Tibial artery (tissue), 4 donors: ENCODE measurements around the gene MAB21L4.

Experiments
- DNase-seq, 2 donors: peaks; one replicate each; pipeline ENCODE4 v3.0.0-alpha.2; 2019
- H3K27ac ChIP-seq, 2 donors: fragments of 200-600 bp; sonication (generic) in 1 of 2; 1 replicate in 1 of 2; 2 replicates in 1 of 2; pipeline ENCODE4 v1.5.1; 2018 to 2019; ENCODE audit warnings: mild to moderate bottlenecking in 1 of 2
- H3K27me3 ChIP-seq, 2 donors: fragments of 200-600 bp; sonication (generic) in 1 of 2; one replicate each; pipeline versions ENCODE4 v1.5.1 to v1.6.0; 2016 to 2019
- H3K36me3 ChIP-seq, 3 donors: fragments of 200-600 bp; sonication (generic) in 2 of 3; one replicate each; pipeline ENCODE4 v1.5.1; 2016 to 2019; ENCODE audit warnings: mild to moderate bottlenecking in 2 of 3
- H3K4me1 ChIP-seq, 4 donors: fragments of 200-600 bp; sonication (generic) in 2 of 4; 1 replicate in 3 of 4; 2 replicates in 1 of 4; pipeline ENCODE4 v1.5.1; 2016 to 2019
- H3K4me3 ChIP-seq, 2 donors: fragments of 200-600 bp; sonication (generic) in 1 of 2; 1 replicate in 1 of 2; 2 replicates in 1 of 2; pipeline ENCODE4 v1.5.1; 2018 to 2019; ENCODE audit warnings: mild to moderate bottlenecking in 2 of 2
- H3K9me3 ChIP-seq, 3 donors: fragments of 200-600 bp; sonication (generic) in 1 of 3; one replicate each; pipeline ENCODE4 v1.5.1; 2016 to 2019
- intact Hi-C: fragments of 100-400 bp; cut with DNase I; formaldehyde crosslinking; loops from one replicate; pipeline ENCODE4 v1.15.0; 2023; ENCODE audit warnings: low total_unique reads
- TF ChIP-seq, protein P1 (sequence below), 2 experiments: fragments of 200-600 bp in 1 of 2; fragments of 450-650 bp in 1 of 2; IDR thresholded peaks; one replicate each; pipeline ENCODE4 v1.5.1; 2017 to 2019; ENCODE audit warnings: antibody characterized with exemption in 2 of 2, mild to moderate bottlenecking in 1 of 2, moderate library complexity in 1 of 2

MAB21L4 gene

GRCh38 chr2:240909216-240909974 is 13.4 kb upstream of the MAB21L4 start:
- no peak overlapping the region for H3K27ac ChIP-seq
- no peaks in the 10 kb centered on the region for H3K36me3 ChIP-seq
- peaks cover 0 to 18% (median 5%) of the 10 kb centered on the region in 4 donors for H3K4me1 ChIP-seq
- TF ChIP-seq, protein P1, sequence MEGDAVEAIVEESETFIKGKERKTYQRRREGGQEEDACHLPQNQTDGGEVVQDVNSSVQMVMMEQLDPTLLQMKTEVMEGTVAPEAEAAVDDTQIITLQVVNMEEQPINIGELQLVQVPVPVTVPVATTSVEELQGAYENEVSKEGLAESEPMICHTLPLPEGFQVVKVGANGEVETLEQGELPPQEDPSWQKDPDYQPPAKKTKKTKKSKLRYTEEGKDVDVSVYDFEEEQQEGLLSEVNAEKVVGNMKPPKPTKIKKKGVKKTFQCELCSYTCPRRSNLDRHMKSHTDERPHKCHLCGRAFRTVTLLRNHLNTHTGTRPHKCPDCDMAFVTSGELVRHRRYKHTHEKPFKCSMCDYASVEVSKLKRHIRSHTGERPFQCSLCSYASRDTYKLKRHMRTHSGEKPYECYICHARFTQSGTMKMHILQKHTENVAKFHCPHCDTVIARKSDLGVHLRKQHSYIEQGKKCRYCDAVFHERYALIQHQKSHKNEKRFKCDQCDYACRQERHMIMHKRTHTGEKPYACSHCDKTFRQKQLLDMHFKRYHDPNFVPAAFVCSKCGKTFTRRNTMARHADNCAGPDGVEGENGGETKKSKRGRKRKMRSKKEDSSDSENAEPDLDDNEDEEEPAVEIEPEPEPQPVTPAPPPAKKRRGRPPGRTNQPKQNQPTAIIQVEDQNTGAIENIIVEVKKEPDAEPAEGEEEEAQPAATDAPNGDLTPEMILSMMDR (IDR thresholded peaks at IDR 0.05): no peak
- H3K4me3 ChIP-seq: no peak overlapping the region
- H3K27me3 ChIP-seq: peaks cover 0 to 75% of the 10 kb centered on the region in 2 donors
- DNase-seq: no peak
- intact Hi-C loops: no loop called here
- no peaks in the 10 kb centered on the region for H3K9me3 ChIP-seq

DNA sequence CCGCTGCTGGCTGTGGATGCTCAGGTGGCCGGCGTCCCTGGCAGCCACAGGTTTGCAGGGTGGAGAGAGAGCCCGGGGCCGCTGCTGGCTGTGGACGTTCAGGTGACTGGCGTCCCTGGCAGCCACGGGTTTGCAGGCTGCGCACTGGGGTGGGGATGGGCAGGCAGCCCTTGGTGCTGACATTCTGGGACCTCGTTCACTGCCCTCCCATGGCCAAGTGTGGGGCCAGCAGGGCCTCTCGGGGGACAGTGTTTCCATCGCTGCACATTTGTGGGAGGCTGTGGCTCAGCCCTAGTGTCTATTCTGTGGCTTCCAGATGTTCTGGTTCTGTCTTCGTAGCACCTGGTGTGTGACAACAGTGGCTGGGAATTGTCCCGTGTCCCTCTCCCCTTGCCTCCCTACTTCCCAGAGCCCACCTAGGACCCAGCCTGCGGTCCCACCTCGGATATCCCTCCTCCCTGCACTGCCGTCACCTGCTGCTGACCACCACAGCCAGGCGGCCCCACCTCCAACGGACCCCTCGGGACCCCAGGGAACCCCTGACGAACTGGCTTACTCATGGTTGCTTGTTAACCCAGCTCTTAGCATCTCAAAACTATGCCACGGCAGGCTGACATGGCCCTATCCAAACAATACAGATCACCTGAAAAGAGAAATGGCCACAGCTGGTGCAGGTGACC is 11.1 kb upstream of the MAB21L4 start:
- intact Hi-C loops: no loop called here
- Histone ChIP-seq H3K27me3 (peaks cover 0 to 72% of the 10 kb centered on the region in 2 donors), H3K4me3 (no peak overlapping the region), H3K27ac (no peak overlapping the region), H3K9me3 (no peaks in the 10 kb centered on the region), H3K4me1 (peaks cover 0 to 6% (median 0%) of the 10 kb centered on the region in 4 donors), H3K36me3 (no peaks in the 10 kb centered on the region)
- DNase-seq: no peak
- TF ChIP-seq, protein P1 (IDR thresholded peaks at IDR 0.05): no peak

DNA sequence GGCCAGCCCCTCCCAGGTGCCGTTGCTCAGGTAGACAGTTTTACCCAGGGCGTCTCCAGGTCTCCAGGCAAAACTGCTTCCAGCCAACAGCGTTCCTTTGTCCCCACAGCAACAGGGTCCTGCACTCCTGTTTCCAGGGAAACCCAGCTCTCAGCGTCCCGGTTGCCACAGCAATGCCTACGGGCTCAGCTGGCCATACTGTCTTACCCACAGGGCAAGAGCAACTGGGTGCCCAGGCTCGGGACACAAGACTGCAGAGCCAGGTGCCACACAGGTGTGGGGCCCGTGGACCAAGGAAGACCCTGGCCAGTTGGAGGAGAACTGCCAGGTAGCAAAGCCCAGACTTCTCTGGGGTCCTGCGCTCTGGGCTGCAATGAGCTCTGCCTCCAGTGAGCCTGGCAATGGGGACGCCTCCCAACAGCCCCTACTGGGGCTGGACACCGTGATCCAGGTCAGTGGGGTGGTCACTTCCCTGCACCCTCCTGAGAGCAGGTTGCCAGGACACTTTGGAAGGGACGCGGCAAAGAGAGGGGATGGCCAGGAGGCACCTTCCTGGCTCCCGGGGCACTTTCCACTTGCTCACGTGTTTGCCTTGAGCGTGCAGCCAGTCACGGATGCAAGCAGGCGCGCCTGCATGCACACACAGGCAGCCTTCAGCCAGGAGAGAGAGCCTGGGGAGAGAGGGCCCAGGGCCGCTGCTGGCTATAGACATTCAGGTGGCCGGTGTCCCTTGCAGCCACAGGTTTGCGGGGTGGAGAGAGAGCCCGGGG is 10.4 kb upstream of the MAB21L4 start, which contains the start of gene CROCC2:
TSS of gene CROCC2 (plus strand) at position 196 of the 770 bp plus-strand sequence. CDS start at position 374, 178 bp downstream.
- TF ChIP-seq, protein P1 (IDR thresholded peaks at IDR 0.05): no peak
- Histone ChIP-seq H3K36me3 (no peaks in the 10 kb centered on the region), H3K27ac (no peak within 1 kb of the TSS), H3K4me1 (peaks cover 0 to 6% (median 0%) of the 10 kb centered on the region in 4 donors), H3K4me3 (no peak within 1 kb of the TSS), H3K27me3 (peaks cover 0 to 67% of the 10 kb centered on the region in 2 donors), H3K9me3 (no peaks in the 10 kb centered on the region)
- intact Hi-C loops: no loop called here
- no peak for DNase-seq

GRCh38 chr2:240905176-240905781 is 9.3 kb upstream of the MAB21L4 start:
- no peak for DNase-seq
- H3K36me3 ChIP-seq: no peaks in the 10 kb centered on the region
- intact Hi-C loops: no loop called here
- TF ChIP-seq, protein P1 (IDR thresholded peaks at IDR 0.05): no peak
- H3K27ac ChIP-seq: no peak overlapping the region
- H3K9me3 ChIP-seq: peaks cover 0 to 4% (median 0%) of the 10 kb centered on the region in 3 donors
- H3K4me3 ChIP-seq: no peak overlapping the region
- H3K4me1 ChIP-seq: peaks cover 0 to 6% (median 0%) of the 10 kb centered on the region in 4 donors
- peaks cover 0 to 64% of the 10 kb centered on the region in 2 donors for H3K27me3 ChIP-seq
